OCI-LY1 (cell line): ENCODE results near the gene RPL36A.

Experiments
- EZH2 ChIP-seq: fragments of 200-600 bp; sonication (generic), shearing (Covaris generic); IDR thresholded peaks from 2 replicates; pipeline ENCODE4 v1.8.0; 2017; ENCODE audit warnings: borderline replicate concordance, mixed run types, mild to moderate bottlenecking, antibody characterized with exemption, low read length, moderate library complexity, mixed read lengths
- TF ChIP-seq, protein P1 (sequence below): fragments of 200-600 bp; sonication (generic), shearing (Covaris generic); IDR thresholded peaks from 2 replicates; pipeline ENCODE4 v1.5.1; 2017; ENCODE audit warnings: mild to moderate bottlenecking, antibody characterized with exemption, low read length, moderate library complexity, mixed read lengths

DNA sequence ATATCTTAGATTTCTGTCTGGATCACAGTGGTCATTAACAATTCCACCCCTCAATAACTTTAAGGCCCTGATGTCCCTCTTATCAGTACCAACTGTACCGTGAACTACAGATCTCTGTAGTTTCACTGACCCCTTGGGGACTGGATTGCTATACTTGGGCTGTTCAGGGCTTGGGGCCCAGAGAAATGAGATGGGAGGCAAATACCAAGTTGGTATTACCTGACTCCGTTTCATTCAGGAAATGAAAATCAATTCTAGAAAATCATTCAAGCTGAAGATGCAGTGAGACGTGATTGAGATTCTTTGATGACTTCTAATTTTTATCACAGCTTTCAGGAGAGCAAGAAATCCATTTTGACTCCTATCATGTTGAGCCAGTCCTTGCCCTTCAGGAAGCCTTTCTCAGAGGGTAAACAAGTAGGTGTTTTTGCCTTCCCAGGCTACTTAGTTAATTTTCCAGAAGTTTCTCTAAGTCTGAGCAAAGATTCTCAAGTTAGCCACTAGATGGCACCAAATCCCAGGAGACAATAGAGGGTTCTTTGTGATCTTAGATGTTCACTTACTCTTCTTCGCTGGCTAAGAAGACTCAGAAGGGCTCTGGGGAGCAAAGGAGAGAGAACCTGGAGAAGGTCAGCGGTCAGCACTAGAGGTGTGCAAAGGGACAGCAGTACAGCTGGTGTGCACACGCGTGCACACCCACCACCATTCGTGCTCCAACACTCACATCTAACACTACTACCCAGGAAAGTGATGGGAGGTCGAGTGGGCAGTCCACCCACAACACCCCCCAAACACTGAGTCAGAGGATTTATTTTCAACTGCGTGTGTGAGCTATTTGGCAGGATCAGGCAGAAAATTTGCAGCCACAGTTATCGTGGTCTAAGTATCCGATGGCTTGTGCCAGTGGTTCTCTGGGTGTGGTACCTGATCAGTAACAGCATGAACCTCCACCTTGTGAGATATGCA lies 24.7 kb downstream of the RPL36A start:
- TF ChIP-seq, protein P1, sequence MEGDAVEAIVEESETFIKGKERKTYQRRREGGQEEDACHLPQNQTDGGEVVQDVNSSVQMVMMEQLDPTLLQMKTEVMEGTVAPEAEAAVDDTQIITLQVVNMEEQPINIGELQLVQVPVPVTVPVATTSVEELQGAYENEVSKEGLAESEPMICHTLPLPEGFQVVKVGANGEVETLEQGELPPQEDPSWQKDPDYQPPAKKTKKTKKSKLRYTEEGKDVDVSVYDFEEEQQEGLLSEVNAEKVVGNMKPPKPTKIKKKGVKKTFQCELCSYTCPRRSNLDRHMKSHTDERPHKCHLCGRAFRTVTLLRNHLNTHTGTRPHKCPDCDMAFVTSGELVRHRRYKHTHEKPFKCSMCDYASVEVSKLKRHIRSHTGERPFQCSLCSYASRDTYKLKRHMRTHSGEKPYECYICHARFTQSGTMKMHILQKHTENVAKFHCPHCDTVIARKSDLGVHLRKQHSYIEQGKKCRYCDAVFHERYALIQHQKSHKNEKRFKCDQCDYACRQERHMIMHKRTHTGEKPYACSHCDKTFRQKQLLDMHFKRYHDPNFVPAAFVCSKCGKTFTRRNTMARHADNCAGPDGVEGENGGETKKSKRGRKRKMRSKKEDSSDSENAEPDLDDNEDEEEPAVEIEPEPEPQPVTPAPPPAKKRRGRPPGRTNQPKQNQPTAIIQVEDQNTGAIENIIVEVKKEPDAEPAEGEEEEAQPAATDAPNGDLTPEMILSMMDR, result peak; percentile 53
- TF ChIP-seq EZH2, result no peak
